ENCODE results near the gene CXCL10.

Gene CXCL10

GRCh38 chr4:75989846-75990528 is 33.3 kb downstream of the CXCL10 start:
- DNase-seq, result no peak

GRCh38 chr4:75985116-75985515 is 38.2 kb downstream of the CXCL10 start:
- no peak for DNase-seq

DNA sequence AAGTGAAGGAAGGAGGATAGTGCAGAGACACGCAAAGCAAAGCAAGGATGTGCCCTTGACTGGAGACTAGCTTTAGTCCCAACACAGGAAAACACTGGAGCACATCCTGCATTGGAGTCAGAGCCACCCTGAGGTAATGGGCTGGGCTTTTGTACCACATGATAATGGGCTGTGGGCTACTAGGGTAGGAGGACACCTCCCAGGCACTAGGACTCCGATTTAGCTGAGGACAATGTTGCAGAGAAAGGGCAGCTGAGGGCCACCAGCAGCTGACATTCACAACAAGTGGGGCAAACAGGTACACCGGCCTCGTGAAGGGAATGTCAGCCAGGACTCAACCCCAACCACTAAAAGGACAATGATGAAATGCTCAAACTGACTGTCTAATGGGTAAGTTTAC is 42.7 kb downstream of the CXCL10 start:
- DNase-seq, result no peak

GRCh38 chr4:75976177-75976576 is 47.1 kb downstream of the CXCL10 start:
- DNase-seq, result no peak

GRCh38 chr4:75973766-75974165 is 49.5 kb downstream of the CXCL10 start:
- DNase-seq, result no peak

Data from stimulated activated naive CD4-positive, alpha-beta T cell (primary cell).